ENCODE data around the gene CATSPER1. TPM values are rescaled to one million over a fixed set of nuclear protein-coding genes. Genes with fewer than 3 reads are reported as not detected.

Gene CATSPER1
- total RNA-seq, 4 donors from 2014 or later = 0.87 TPM; not detected in 3

- 46 to 53% methylated on average over 5 to 7 of the region's 7 CpGs for WGBS, 2 donors
- no peaks in the 10 kb centered on the region for H3K36me3 ChIP-seq
- no peak overlapping the region for H3K4me3 ChIP-seq
- H3K9me3 ChIP-seq = no peaks in the 10 kb centered on the region
- no peak for DNase-seq (ENCODE audit: low spot score in 2 of 2)
- peaks cover 0 to 21% of the 10 kb centered on the region in 2 donors for H3K27me3 ChIP-seq
- peaks cover 0 to 11% (median 7%) of the 10 kb centered on the region in 4 donors for H3K4me1 ChIP-seq
- no peak overlapping the region for H3K27ac ChIP-seq
- TF ChIP-seq, protein P1, sequence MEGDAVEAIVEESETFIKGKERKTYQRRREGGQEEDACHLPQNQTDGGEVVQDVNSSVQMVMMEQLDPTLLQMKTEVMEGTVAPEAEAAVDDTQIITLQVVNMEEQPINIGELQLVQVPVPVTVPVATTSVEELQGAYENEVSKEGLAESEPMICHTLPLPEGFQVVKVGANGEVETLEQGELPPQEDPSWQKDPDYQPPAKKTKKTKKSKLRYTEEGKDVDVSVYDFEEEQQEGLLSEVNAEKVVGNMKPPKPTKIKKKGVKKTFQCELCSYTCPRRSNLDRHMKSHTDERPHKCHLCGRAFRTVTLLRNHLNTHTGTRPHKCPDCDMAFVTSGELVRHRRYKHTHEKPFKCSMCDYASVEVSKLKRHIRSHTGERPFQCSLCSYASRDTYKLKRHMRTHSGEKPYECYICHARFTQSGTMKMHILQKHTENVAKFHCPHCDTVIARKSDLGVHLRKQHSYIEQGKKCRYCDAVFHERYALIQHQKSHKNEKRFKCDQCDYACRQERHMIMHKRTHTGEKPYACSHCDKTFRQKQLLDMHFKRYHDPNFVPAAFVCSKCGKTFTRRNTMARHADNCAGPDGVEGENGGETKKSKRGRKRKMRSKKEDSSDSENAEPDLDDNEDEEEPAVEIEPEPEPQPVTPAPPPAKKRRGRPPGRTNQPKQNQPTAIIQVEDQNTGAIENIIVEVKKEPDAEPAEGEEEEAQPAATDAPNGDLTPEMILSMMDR (IDR thresholded peaks at IDR 0.05) = no peak
- no peak for TF ChIP-seq EP300 (IDR thresholded peaks at IDR 0.05)
- no peak for TF ChIP-seq POLR2A (IDR thresholded peaks at IDR 0.05)
Measured at GRCh38 chr11:66015454-66015881, 10.8 kb downstream of the CATSPER1 start.

DNA sequence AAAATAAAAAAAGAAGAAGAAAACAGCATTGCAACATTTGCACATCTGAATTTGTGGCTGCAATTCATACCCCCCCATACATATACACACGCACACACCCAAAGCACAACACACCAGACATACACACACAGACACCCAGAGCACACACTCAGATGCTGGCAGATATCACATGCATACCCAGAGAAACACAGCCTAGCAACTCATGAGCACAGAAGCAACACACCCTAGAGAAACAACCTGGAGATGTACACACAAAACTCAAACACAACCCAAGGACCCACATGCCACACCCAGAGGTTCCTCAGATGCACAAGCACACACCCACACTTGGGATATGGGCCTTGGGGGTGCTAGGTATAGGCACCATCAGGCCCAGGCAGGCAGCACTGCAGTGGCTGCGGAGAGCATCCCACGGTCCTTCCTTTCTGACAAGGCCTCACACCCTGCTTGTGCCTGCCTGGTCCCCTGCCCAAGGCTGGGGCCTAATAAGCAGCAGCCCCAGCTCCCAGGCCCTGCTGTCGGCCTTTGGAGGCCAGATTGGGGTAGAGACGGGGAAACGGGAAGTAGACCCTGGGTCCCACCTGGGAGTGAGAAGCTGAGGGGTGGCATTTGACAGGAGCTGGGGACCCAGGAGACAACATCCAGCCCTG is 11.3 kb downstream of the CATSPER1 start:
- no peaks in the 10 kb centered on the region for H3K9me3 ChIP-seq
- peaks cover 0 to 21% of the 10 kb centered on the region in 2 donors for H3K27me3 ChIP-seq
- 75 to 89% methylated on average over 6 of the region's 6 CpGs for WGBS, 2 donors
- DNase-seq (ENCODE audit: low spot score in 2 of 2) = no peak
- H3K36me3 ChIP-seq = no peaks in the 10 kb centered on the region
- H3K4me3 ChIP-seq = no peak overlapping the region
- H3K4me1 ChIP-seq = peaks cover 0 to 11% (median 7%) of the 10 kb centered on the region in 4 donors
- H3K27ac ChIP-seq = no peak overlapping the region
- TF ChIP-seq POLR2A (IDR thresholded peaks at IDR 0.05) (no peak), EP300 (IDR thresholded peaks at IDR 0.05) (no peak)
- TF ChIP-seq, protein P1 (IDR thresholded peaks at IDR 0.05) = no peak

DNA sequence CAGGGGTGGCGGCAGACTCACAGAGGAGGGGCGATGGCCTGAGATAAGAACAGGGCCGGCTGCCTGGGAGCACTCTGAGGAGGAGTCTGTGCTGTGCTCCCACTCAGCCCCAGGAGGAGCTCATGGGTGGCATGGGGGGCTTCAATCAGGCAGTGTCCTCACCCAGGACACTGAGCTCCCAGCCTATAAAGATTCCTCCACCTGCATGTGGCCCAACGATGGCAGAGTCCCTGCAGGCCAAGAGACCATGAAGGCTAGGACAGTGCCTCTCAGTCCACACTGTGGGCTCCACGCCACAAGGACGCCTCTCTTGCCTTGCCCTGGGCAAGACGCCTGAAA is 12.5 kb downstream of the CATSPER1 start:
- H3K27ac ChIP-seq = no peak overlapping the region
- no peak overlapping the region for H3K4me3 ChIP-seq
- peaks cover 0 to 21% of the 10 kb centered on the region in 2 donors for H3K27me3 ChIP-seq
- WGBS, 2 donors = 67 to 70% methylated on average over 6 of the region's 7 CpGs
- peaks cover 0 to 11% (median 7%) of the 10 kb centered on the region in 4 donors for H3K4me1 ChIP-seq
- no peak for DNase-seq (ENCODE audit: low spot score in 2 of 2)
- H3K36me3 ChIP-seq = no peaks in the 10 kb centered on the region
- no peak for TF ChIP-seq EP300 (IDR thresholded peaks at IDR 0.05)
- TF ChIP-seq, protein P1 (IDR thresholded peaks at IDR 0.05) = no peak
- no peak for TF ChIP-seq POLR2A (IDR thresholded peaks at IDR 0.05)
- H3K9me3 ChIP-seq = no peaks in the 10 kb centered on the region

DNA sequence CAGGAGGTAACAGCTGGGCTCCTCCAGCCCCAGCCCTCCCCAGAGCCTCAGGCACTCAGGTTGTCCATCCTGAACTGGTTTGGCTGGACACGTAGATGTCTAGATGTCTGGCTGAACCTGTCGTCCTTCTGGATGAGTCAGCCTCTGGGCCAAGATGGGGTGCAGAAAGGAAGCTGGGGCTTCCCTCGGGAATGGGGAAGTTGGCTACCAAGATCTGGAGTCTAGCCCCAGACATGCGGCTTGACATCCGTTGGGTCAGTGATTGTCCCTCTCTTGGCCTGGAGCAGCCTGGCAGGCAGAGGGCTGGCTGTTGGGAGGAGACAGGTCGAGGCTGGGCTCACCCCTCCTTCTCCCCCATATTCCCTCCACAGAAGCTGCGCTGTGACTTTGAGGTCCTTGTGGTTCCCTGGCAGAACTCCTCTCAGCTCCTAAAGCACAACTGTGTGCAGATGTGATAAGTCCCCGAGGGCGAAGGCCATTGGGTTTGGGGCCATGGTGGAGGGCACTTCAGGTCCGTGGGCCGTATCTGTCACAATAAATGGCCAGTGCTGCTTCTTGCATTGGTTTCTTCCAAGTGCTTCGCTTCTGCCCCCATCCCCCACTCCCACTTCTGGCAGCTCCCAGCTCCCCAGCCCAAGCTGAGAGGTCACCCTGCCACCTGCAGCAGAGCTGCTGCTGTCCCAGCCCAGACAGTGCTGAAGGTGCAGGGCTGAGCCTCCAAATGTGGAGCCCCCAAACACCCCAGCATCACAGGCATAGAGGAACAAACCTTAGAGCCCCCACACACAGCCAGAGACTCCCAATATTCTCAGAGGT is 13.1 kb downstream of the CATSPER1 start:
- Histone ChIP-seq H3K4me1 (peaks cover 0 to 11% (median 7%) of the 10 kb centered on the region in 4 donors), H3K27ac (no peak overlapping the region), H3K4me3 (no peak overlapping the region), H3K9me3 (no peaks in the 10 kb centered on the region), H3K36me3 (no peaks in the 10 kb centered on the region), H3K27me3 (peaks cover 0 to 21% of the 10 kb centered on the region in 2 donors)
- 57 to 60% methylated on average over 11 of the region's 12 CpGs for WGBS, 2 donors
- no peak for TF ChIP-seq EP300 (IDR thresholded peaks at IDR 0.05)
- TF ChIP-seq, protein P1 (IDR thresholded peaks at IDR 0.05) = no peak
- TF ChIP-seq POLR2A (IDR thresholded peaks at IDR 0.05) = no peak
- DNase-seq (ENCODE audit: low spot score in 2 of 2) = no peak

DNA sequence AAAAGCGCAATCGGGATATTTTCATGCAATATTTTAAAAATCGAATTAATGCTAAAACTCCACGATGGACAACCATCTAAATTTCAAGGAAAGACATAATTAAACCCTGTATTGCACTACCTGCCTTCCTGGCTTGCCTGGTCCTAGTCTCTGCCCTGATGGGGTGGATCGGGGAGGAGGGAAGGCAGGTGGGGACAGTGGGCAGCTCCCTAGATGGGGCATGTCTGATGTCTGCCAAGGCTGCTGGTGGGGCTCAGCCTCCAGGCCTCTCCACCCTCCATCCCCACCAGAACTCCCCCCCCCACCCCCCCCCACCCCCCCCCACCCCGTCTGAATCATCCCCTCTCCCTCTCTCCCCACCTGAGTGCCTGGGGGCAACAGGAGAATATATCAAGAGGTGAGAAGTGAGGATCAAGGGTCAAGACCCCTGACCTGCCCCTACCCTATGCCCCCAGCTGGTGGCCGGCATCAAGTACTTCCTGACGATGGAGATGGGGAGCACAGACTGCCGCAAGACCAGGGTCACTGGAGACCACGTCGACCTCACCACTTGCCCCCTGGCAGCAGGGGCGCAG is 13.8 kb downstream of the CATSPER1 start:
- 62 to 75% methylated on average over 6 to 12 of the region's 12 CpGs for WGBS, 2 donors
- Histone ChIP-seq H3K36me3 (no peaks in the 10 kb centered on the region), H3K4me3 (no peak overlapping the region), H3K27ac (no peak overlapping the region), H3K9me3 (no peaks in the 10 kb centered on the region), H3K27me3 (peaks cover 0 to 21% of the 10 kb centered on the region in 2 donors), H3K4me1 (peaks cover 0 to 11% (median 7%) of the 10 kb centered on the region in 4 donors)
- TF ChIP-seq POLR2A (IDR thresholded peaks at IDR 0.05) = no peak
- TF ChIP-seq, protein P1 (IDR thresholded peaks at IDR 0.05) = no peak
- no peak for DNase-seq (ENCODE audit: low spot score in 2 of 2)
